ENCODE measurements around the gene RASSF5. TPM values are rescaled to one million over a fixed set of nuclear protein-coding genes. Genes with fewer than 3 reads are reported as not detected.

RASSF5 gene
- polyA plus RNA-seq, 1 donor from 2014 or later = 4.0 TPM

- H3K79me2 ChIP-seq (replicated peaks; ENCODE audit: insufficient read depth, low read length) = no peaks in the 10 kb centered on the region
- no peaks in the 10 kb centered on the region for H4K20me1 ChIP-seq (ENCODE audit: insufficient read depth)
- no peaks in the 10 kb centered on the region for H3K27me3 ChIP-seq (ENCODE audit: insufficient read depth, low read depth, low read length)
- no peak within 1 kb of the TSS for H3K9ac ChIP-seq (ENCODE audit: low read length)
- no peak within 1 kb of the TSS for H3K27ac ChIP-seq (ENCODE audit: low read length)
- H3K36me3 ChIP-seq (ENCODE audit: insufficient read depth, low read length) = no peaks in the 10 kb centered on the region
- H3K9me3 ChIP-seq (ENCODE audit: low read length) = no peaks in the 10 kb centered on the region
- H3K4me2 ChIP-seq (ENCODE audit: low read length) = no peak within 1 kb of the TSS
- H3F3A ChIP-seq (ENCODE audit: insufficient read depth, low read length, poor library complexity, severe bottlenecking) = no peaks in the 10 kb centered on the region
- H3K4me3 ChIP-seq (ENCODE audit: low read length) = no peak within 1 kb of the TSS
- H2AFZ ChIP-seq (ENCODE audit: low read depth, low read length) = no peak within 1 kb of the TSS
- H3K9me2 ChIP-seq (ENCODE audit: insufficient read depth, low read length) = no peaks in the 10 kb centered on the region
- TF ChIP-seq POLR2AphosphoS5 (IDR thresholded peaks at IDR 0.05) (no peak), REST (IDR thresholded peaks at IDR 0.05; ENCODE audit: borderline replicate concordance) (no peak), EZH2 (IDR thresholded peaks at IDR 0.05; ENCODE audit: borderline replicate concordance, insufficient read depth, low read length, poor library complexity, severe bottlenecking) (no peak), EP300 (conservative IDR thresholded peaks at IDR 0.05; ENCODE audit: poor library complexity, severe bottlenecking) (no peak)
Observed at GRCh38 chr1:206469933-206470691, 37.2 kb upstream of the RASSF5 start, which contains the start of gene IKBKE. TSS of gene IKBKE (plus strand) at chr1:206470476. CDS start at chr1:206473228, 2,752 bp downstream.

- H3K4me3 ChIP-seq (ENCODE audit: low read length) = no peak overlapping the region
- H4K20me1 ChIP-seq (ENCODE audit: insufficient read depth) = no peaks in the 10 kb centered on the region
- H3F3A ChIP-seq (ENCODE audit: insufficient read depth, low read length, poor library complexity, severe bottlenecking) = no peaks in the 10 kb centered on the region
- H2AFZ ChIP-seq (ENCODE audit: low read depth, low read length) = no peak overlapping the region
- no peaks in the 10 kb centered on the region for H3K9me2 ChIP-seq (ENCODE audit: insufficient read depth, low read length)
- no peak overlapping the region for H3K4me2 ChIP-seq (ENCODE audit: low read length)
- no peaks in the 10 kb centered on the region for H3K9me3 ChIP-seq (ENCODE audit: low read length)
- TF ChIP-seq REST (IDR thresholded peaks at IDR 0.05; ENCODE audit: borderline replicate concordance) (no peak), MXI1 (conservative IDR thresholded peaks at IDR 0.05; ENCODE audit: poor library complexity, severe bottlenecking) (no peak), CTCF (IDR thresholded peaks at IDR 0.05; ENCODE audit: poor library complexity, severe bottlenecking) (no peak), RAD21 (conservative IDR thresholded peaks at IDR 0.05) (no peak), EZH2 (IDR thresholded peaks at IDR 0.05; ENCODE audit: borderline replicate concordance, insufficient read depth, low read length, poor library complexity, severe bottlenecking) (no peak), SMC3 (conservative IDR thresholded peaks at IDR 0.05; ENCODE audit: poor library complexity) (no peak), TAF1 (IDR thresholded peaks at IDR 0.05; ENCODE audit: low read depth) (no peak), EP300 (conservative IDR thresholded peaks at IDR 0.05; ENCODE audit: poor library complexity, severe bottlenecking) (no peak), POLR2AphosphoS5 (IDR thresholded peaks at IDR 0.05) (no peak)
- no peaks in the 10 kb centered on the region for H3K79me2 ChIP-seq (replicated peaks; ENCODE audit: insufficient read depth, low read length)
- H3K36me3 ChIP-seq (ENCODE audit: insufficient read depth, low read length) = no peaks in the 10 kb centered on the region
- no peaks in the 10 kb centered on the region for H3K27me3 ChIP-seq (ENCODE audit: insufficient read depth, low read depth, low read length)
- no peak overlapping the region for H3K27ac ChIP-seq (ENCODE audit: low read length)
- no peak overlapping the region for H3K9ac ChIP-seq (ENCODE audit: low read length)
Observed at GRCh38 chr1:206470692-206471414, 36.5 kb upstream of the RASSF5 start.

Measured in neural cell (in vitro differentiated cells).